Stromal cell of bone marrow (primary cell): ENCODE data around the gene WDR62.
A peak's percentile ranks its signal among the peaks of the same experiment; 100 is the strongest.
"Not testable (repeated sequence)": the region's sequence is repeated elsewhere in the genome, so short reads cannot be mapped to it uniquely, and the experiment has no call there.

ENCODE experiments used
- DNase-seq: peaks from one replicate; pipeline ENCODE4 v3.0.0-alpha.2; 2012; ENCODE audit warnings: low read depth

The WDR62 gene

DNA sequence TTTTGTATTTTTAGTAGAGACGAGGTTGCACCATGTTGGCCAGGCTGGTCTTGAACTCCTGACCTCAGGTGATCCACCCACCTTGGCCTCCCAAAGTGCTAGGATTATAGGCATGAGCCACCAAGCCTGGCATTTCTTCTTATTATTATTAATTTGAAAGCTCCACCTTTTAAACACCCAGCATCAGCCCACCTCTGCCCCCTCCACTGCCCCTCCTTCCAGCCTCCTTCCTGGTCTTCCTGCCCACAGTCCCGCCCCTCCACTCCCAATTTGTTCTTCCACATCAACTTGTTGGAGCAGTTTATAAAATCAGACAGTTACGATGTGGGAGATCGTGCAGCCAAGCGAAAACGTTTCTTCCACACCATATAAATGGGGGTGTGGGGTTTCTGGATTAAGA, 14.2 kb upstream of the WDR62 start:
- DNase-seq = no peak

DNA sequence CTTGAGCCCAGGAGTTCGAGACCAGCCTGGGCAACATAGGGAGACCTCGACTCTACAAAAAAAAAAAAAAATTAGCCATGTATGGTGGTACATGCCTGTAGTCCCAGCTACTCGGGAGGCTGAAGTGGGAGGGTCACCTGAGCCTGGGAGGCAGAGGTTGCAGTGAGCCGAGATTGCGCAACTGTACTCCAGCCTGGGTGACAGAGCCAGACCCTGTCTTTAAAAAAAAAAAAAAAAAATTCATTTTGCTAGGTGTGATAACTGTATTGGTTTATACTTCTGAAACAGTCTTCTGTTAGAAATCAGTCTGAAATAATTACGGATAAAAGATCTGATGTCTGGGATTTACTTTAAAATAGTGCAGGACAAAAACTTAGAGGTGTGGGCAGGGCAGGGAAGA, 13.6 kb upstream of the WDR62 start:
- DNase-seq = not testable (repeated sequence)

DNA sequence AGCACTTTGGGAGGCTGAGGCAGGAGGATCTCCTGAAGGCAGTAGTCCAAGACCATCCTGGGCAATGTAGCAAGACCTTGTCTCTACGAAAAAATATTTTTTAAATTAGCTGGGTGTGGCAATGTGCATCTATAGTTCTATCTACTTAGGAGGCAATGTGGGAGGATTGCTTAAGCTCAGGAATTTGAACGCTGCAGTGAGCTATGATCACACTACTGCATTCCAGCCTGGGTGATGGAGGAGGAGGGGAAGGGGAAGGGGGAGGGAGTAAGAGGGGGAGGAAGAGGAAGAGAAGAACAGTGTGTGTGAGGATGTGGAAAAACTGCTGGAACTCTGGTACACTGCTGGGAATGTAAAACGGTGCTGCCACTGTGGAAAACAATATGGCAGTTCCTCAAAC, 12.9 kb upstream of the WDR62 start:
- DNase-seq = no peak

DNA sequence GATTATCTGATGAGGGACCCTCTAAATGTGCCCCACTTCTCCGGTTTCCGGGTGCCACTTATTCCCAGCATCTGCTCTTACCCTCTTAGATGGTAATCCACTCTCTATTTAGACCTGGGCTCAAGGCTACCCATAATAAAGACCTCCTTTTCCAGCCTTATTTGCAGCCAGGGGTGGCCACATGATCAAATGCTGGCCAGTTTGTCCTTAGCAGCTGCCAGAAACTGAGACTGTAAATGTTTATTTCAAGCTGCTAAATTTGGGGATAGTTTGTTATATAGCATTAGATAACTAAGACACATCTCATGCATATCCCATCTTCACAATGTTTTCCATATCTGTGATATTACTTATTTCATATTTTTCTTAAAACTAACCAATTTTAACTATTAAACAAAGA, 10.7 kb upstream of the WDR62 start:
- DNase-seq = no peak

DNA sequence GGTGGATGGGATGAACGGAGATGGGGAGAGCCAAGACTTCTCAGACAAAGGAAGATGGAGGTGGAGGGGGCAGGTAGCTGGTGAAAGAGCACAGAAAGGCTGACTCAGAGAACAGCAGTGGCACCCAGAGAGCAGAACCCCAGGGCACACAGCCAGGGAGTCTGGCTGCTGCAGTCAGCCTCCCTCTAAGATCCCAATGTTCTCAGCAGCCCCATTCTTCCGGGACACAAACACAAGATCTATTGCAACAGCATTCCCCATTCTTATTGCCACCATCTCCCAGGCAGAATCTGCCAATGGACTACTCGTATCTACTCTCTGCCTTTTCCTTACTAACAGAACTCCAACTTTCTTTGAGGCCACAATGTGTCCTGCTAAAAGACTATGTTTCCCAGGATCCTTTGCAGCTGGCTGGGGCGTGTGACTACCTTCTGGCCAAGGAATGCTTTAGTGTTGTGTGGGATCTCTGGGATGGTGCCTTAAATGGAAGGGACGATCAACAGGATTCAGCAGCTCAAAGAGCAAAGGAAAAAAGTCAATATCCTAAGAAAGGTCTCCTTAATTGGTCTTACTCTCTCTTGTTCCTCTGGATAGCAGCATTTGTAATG, 8.2 kb upstream of the WDR62 start:
- no peak for DNase-seq

DNA sequence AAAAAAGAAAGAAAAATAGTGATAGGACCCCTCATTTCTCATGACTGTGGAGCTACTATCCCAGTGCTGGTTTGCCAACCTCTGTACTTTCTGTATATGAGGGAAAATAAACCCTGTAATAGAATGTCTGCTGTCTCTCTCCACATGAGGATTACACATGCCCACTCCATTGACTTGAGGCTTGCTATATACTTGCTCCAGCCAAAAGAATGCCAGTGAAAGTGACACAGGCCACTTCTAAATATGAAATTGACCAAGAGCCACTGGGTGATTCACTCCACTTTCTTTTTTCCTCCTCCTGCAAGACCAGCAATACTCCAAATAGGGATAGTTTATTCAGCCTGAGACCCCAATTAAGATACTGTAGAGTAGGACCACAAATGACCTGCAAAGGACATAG, 6.9 kb upstream of the WDR62 start:
- DNase-seq = no peak

DNA sequence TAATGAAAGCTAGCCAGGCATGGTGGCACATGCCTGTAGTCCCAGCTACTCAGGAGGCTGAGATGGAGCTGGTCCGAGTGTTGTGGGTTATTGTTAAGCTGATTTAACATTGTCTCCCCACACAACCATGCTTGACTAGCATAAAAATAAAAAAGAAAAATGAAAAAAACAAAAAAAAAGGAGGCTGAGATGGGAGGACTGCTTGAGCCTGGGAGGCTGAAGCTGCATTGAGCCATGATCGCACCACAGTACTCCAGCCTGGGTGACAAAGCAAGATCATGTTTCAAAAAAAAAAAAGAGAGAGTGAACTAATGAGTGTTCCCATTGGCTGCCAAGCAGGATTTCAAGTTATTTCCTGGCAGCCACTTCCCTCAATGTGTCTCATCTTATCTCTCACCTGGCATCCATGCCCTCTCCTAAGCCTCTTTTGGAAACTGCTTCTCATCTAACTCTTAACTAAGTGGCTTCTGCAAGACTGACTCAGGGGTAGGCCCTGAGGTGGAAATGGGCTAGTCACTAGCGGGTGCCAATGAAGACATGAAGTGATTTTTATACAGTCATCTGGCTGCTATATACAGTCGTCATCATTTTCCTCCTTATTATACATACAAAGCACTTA, 5.5 kb upstream of the WDR62 start:
- DNase-seq = no peak

DNA sequence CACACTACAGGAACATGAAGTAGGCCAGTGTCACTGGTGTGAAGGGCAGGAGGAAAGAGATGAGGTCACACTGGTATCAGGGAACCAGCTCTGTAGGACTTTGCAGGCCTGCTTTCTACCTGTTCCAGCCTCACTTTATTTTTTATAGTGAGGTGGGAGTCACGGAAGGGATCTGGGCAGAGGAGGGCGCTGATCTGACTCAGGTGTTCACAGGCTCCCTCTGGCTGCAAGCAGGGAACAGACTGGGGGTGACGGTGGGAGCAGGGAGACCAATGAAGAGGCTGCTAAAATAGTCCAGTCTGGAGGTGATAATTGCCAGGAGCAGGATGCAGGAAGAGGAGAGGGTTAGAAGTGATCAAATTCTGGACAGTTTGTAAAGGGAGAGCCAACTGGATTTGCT, 3.5 kb upstream of the WDR62 start:
- DNase-seq = no peak

DNA sequence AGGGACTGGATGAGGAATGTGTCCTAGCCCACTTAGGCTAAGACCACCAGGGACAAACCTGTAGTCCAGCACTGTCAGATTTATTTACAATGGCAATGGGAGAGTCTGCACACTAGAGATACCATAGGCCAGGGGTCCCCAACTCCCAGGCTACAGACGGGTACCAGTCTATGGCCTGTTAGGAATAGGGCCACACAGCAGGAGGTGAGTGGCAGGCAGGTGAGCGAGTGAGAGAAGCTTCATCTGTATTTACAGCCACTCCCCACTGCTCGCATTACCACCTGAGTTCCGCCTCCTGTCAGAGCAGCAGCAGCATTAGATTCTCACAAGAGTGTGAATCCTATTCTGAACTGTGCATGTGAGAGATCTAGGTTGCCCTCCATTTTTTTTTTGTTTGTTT, 3.1 kb upstream of the WDR62 start:
- DNase-seq = no peak

DNA sequence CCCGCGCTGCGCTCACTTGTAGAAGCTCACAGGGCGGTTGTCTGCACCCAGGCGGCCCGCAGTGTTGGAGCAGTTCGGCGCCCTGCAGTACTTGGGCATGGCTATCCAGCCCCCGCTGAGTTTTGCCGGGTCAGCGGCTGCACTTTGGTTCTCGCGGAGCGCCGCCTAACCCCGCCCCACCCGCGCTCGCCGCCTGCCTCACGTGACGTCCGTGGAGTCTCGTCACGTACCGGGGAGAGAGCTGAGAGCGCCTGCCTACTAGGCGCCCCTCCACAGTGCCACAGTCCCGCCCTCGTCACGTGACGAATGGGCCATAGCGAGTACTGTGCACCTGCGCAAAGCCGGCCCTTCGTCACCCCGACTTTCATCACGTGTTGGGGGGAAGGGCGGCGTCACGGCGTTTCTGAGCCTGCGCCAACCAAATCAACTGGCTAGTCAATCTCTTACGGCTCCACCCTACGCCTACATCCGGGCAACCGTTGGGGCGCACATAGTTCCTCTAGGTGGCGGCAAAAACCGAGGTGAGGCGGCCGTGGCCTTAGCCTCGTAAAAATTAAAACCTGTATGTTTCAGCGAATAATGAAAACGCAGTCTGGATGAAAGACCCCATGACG, 471 bp upstream of the WDR62 start, which contains the start of gene THAP8:
THAP8 (minus strand) TSS at position 167 of the 614 bp plus-strand sequence; CDS start at position 99, 68 bp downstream.
- peak; percentile 99 for DNase-seq

DNA sequence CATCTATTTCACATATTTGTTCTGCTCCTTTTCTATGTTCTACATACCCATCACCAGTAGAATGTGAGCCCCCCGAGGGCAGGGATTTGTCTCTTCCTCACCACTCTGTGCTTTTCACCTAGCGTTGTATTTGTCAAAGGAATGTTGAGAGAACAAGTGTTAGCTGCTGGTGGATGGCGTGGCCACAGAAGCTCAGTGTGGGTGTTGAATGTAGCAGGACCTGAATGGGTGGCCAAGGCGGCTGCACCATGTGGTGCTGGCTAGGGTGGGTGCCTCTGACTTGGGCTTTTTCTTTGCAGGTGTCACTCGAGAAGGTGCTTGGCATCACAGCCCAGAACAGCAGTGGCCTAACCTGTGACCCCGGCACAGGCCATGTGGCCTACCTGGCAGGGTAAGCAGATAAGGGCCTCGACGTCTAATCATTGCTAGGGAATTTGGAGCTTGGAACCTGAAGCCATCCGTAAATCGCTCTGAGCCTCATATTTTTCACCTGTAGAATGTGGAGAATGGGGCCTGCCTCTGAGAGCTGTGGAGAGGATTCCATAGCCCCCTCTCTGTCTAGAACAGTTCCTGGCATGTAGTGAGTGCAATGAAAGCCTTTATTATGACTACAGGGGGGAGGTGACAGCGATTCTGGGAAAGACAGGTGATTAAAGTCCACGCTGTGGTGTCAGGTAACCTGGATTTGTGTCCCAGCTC, 3.9 kb downstream of the WDR62 start:
- DNase-seq = no peak

DNA sequence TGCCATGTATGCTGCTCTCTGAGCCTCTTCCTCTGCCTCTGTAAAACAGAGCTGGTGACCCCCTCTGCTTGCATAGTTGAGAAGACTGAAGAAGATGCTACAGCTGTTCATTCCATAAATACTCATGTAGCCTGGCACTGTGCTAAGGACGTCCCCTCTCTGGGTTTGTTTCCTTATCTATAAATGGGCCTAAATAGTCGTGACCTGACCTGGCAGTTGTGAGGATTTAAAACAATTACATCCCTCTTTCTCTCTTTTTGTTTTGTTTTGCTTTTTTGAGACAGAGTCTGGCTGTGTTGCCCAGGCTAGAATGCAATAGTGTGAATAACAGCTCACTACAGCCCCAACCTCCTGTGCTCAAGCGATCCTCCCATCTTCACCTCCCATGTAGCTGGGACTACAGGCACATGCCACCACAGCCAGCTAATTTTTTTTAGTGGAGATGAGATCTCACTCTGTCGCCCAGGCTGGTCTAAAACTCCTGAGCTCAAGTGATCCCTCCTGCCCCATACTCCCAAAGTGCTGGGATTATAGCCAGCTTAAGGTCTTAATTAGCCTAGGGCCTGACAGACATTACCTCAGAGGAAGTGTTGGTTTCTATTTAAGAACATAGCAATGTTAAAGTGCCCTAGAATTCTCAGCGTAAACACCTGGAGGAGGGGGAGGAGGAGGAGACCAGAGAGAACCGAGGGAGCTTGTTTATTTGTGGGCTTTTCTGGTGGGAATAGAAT, 4.6 kb downstream of the WDR62 start:
- no peak for DNase-seq

DNA sequence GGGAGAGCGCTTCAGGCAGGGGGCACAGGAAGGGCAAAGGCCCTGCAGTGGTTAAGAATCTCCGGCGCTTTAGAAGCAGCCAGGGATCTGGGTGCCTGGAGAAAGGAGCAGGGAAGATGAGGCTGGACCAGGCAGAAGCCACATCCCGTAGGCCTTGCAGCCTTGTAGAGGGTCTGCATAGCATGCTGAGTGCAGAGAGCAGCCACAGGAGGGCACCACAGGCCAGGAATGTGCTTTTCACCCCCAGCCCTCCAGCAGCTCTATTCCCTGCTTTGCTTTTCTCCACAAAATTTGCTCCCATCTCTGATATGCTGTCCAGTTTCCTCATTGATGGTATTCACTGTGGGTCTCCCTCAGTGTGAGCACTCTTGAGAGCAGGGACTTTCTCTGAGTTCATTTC, 5.7 kb downstream of the WDR62 start:
- DNase-seq = no peak

DNA sequence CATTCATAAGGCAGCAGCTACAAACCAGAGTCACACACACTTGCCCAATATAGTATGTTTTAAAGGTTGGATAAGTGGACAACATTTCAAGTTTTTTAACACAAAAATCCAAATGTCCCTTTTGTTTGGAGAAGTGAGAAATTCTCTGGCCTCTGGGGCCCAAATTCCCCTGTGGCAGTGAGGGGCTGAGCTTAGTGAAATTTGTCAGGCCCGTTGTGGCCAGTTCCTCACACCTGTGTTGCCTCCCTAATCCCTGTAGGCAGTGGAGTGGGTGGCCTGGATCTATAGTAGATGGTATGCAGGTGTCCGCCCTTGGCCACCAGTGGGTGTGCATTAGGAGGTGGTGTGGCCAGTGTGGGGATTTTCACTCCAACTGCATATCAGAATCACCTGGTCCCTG, 6.7 kb downstream of the WDR62 start:
- no peak for DNase-seq

DNA sequence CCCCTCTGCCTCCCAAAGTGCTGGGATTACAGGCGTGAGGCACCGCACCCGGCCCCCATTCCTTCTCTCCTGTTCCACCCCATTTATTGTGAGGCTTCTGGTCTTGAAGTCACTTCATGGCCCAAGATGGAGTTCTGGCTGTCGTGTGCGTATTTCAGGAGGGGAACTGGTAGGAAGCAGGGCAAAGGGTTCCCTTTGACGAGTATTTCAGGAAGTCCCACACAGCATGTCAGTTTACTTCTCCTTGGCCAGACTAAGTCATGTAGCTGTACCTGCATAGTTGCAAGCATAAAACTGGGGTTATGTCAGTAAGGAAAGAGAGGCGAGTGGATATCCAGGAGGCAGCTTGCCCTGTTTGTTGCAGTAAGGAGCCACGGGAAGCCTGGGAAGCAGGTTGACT, 10.1 kb downstream of the WDR62 start:
- no peak for DNase-seq

DNA sequence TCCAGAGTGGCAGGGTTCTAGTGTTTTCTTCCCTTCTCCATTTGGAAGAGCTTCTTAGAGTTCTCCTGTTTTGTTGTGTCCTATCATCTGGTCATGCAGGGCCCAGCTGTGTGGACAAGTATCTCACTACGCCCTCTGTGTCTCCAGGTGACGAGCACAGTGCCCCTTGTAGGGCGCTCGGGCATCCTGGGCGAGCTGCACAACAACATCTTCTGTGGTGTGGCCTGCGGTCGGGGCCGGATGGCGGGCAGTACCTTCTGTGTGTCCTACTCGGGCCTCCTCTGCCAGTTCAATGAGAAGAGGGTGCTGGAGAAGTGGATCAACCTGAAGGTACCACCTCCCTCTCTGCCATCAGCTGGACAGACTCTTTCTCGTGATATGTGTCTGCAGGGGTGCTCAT, 13.0 kb downstream of the WDR62 start:
- no peak for DNase-seq

DNA sequence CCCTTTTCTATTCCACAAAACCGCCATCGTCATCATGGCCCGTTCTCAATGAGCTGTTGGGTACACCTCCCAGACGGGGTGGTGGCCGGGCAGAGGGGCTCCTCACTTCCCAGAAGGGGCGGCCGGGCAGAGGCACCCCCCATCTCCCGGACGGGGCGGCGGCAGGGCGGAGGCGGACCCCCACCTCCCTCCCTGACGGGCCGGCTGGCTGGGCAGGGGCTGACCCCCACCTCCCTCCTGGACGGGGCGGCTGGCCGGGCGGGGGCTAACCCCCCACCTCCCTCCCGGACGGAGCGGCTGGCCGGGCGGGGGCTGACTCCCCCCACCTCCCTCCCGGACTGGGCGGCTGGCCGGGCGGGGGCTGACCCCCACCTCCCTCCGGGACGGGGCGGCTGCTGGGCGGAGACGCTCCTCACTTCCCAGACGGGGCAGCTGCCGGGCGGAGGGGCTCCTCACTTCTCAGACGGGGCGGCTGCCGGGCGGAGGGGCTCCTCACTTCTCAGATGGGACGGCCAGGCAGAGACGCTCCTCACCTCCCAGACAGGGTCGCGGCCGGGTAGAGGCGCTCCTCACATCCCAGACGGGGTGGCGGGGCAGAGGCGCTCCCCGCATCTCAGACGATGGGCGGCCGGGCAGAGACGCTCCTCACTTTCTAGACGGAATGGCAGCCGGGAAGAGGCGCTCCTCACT, 14.3 kb downstream of the WDR62 start:
- not testable (repeated sequence) for DNase-seq

DNA sequence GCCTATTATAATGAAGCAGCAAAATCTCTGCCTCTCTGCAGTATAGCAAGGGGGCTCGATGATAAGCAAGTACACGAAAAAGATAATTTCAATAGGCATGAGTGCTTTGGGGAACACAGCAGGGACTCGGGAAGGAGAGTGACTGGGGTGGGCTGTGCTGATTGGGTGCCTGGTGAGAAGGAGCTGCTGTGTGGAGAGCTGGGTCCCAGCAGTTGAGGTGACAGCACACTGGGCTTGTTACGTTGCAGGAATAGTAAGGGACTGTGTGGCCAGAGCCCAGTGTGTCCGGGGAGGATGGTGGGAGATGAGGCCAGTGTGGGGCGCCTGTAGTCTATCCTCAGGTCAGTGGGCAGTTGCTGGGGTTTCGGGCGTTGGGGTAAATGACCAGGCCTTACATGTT, 17.4 kb downstream of the WDR62 start:
- no peak for DNase-seq

DNA sequence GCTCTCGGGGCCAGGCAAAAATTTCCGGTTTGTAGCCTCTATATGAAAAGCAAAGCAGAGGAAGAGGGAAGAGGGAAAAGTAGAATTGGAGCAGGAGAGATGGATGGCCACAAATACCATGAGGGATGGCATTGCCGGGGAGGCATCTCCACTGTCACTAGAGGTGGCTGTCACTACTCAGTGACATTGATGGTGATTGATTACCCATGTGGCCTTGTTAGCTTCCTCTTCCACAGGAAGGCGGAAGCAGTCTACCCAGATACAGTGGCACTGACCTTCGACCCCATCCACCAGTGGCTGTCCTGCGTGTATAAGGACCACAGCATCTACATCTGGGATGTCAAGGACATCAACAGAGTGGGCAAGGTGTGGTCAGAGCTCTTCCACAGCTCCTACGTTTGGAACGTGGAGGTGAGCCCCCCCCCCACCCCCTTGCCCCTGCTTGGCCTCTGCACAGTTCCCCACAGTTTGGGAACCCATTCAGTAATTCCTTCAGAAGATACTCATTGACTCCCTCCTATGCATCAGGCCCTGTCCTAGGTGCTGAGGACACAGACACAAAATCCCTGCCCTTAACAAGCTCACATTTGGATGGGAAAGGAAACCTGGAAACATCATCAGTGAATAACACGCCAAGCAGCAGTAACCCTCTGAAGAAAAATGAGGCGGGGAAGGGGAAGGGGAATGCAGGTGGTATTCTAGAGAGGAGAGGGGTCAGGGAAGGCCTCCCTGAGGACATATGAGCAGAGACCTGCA, 18.6 kb downstream of the WDR62 start:
- DNase-seq = no peak

DNA sequence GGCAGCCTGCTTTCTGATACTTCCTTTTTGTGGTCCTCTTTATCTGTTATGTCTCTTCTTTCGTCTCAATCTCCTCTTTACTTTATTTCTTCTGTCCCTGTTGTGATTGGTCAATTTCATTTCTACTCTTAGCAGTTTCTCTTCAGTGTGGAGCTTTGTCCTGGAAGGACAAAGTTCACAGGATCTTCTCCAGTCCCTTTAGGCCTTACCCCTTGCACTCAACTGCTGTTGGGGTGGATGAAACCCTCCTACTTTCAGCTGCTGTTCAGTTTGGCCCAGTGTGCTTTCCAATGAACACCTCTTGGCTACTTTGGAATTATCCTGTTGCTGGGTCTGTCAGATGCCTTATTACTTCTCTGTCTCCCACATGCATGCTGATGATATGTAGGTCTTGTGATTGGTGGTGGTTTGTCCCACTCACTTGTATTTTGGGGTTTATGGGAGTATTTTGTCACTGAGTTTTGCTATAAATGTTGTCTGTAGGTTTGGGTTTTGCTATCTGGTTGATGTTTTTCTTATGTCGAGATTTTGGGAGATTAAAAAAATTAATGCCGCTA, 24.8 kb downstream of the WDR62 start:
- no peak for DNase-seq

DNA sequence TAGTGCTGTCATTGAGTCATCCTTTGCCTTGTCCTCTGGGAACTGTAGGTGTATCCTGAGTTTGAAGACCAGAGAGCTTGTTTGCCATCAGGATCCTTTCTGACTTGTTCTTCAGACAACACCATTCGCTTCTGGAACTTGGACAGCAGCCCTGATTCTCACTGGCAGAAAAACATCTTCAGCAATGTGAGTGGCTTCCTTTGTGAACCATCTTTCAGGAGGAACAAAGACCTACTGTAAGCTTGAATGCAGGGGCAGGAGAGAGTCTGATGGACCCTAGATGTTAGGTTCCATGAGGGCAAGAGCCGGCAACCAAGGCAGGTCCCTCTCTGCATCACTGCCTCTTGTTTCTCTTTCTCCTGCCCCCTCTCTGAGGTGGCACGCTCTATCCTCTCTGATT, 26.7 kb downstream of the WDR62 start:
- DNase-seq = no peak
